ENCODE measurements around the gene SOCS1.

DNA sequence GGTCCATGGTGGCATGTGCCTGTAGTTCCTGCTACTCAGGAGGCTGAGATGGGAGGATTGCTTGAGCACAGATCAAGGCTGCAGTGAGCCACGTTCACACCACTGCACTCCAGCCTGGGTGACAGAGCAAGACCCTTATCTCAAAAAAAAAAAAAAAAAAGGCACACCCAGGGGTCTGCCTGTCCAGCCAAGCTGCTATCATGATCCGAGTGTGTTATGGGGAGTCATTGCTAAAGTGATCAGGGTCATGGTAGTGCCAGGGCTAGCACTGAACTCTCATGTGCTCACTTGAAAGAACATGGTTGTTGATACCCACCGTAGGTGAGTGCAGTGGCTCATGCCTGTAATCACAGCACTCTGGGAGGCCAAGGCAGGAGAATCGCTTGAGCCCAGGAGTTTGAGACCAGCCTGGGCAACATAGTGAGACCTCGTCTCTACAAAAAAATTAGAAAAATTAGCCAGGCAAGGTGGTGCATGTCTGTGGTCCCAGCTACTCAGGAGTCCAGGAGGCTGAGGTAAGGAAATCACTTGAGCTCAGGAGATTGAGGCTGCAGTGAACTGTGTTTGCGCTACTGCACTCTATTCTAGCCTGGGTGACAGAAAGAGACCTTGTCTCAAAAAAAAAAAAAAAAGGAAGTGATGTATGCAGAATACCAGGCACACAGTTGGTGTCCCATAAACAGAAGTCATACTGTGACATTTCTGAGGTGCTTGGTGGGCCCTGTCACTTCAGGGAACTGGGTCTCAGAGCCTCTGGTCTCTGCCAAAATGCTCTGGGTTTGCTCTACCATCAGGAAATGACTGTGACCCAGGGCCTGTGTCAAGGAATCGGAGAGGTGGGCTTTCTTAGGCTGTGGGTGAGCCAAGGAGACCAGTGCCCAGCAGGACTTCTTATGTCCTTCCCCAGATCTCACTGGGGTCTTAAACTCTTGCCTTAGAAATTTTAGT lies 23.0 kb upstream of the SOCS1 start:
- TF ChIP-seq, protein P1, sequence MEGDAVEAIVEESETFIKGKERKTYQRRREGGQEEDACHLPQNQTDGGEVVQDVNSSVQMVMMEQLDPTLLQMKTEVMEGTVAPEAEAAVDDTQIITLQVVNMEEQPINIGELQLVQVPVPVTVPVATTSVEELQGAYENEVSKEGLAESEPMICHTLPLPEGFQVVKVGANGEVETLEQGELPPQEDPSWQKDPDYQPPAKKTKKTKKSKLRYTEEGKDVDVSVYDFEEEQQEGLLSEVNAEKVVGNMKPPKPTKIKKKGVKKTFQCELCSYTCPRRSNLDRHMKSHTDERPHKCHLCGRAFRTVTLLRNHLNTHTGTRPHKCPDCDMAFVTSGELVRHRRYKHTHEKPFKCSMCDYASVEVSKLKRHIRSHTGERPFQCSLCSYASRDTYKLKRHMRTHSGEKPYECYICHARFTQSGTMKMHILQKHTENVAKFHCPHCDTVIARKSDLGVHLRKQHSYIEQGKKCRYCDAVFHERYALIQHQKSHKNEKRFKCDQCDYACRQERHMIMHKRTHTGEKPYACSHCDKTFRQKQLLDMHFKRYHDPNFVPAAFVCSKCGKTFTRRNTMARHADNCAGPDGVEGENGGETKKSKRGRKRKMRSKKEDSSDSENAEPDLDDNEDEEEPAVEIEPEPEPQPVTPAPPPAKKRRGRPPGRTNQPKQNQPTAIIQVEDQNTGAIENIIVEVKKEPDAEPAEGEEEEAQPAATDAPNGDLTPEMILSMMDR (IDR thresholded peaks at IDR 0.05) = no peak
- TF ChIP-seq POLR2A (IDR thresholded peaks at IDR 0.05) = no peak

Measured in right lobe of liver (tissue), 4 donors.